Skin epidermis (tissue), 12 donors: ENCODE measurements around the gene RALGAPA2.

Source experiments
- H3K27ac ChIP-seq, 21 experiments: fragments of 200-600 bp; sonication (generic) in 11 of 21; one replicate each; pipeline ENCODE4 v1.5.0; 2020; ENCODE audit warnings: mild to moderate bottlenecking in 3 of 21, inconsistent platforms in 2 of 21, moderate library complexity in 2 of 21
- H3K4me3 ChIP-seq, 7 experiments: fragments of 200-600 bp; sonication (generic) in 2 of 7; one replicate each; pipeline ENCODE4 v1.5.0; 2020; ENCODE audit warnings: inconsistent platforms in 2 of 7, mild to moderate bottlenecking in 2 of 7, moderate library complexity in 1 of 7

The RALGAPA2 gene

GRCh38 chr20:20712474-20713243 is at the start of gene RALGAPA2:
Gene RALGAPA2, minus strand, starts transcription at chr20:20712644. Its CDS starts 164 bp downstream, at chr20:20712480.
- peak within 1 kb of the TSS; percentile 37 to 95 (median 87) for H3K27ac ChIP-seq
- H3K4me3 ChIP-seq: peak within 1 kb of the TSS; percentile 80 to 99 (median 95)

DNA sequence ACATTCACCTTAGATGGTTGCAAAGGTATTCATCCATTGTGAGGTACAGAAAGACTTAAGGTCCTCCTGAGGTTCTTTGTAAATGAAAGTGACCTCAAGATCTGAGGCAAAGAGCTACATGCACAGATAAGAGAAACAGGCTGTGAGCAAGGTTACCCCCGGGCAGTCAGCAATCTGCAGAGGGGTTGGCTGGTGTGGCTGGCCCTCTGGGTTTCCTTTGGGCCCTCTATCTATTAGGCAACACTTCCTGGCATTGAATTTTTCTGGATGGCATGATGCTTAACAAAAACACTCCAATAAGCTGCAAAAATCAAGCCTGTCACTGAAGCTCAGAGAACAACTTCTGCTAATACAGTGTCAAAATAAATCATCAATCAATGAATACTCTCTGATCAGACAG is 48.9 kb upstream of the RALGAPA2 start:
- Histone ChIP-seq H3K4me3 (no peak overlapping the region), H3K27ac (peak overlapping the region in 3 of 21 experiments; percentile 18 to 35 (median 21))

GRCh38 chr20:20759132-20759531 is 46.7 kb upstream of the RALGAPA2 start:
- H3K27ac ChIP-seq: peak overlapping the region in 11 of 21 experiments; percentile 5 to 74 (median 52)
- H3K4me3 ChIP-seq: no peak overlapping the region

GRCh38 chr20:20755674-20756319 is 43.4 kb upstream of the RALGAPA2 start:
- H3K27ac ChIP-seq: no peak overlapping the region
- no peak overlapping the region for H3K4me3 ChIP-seq

DNA sequence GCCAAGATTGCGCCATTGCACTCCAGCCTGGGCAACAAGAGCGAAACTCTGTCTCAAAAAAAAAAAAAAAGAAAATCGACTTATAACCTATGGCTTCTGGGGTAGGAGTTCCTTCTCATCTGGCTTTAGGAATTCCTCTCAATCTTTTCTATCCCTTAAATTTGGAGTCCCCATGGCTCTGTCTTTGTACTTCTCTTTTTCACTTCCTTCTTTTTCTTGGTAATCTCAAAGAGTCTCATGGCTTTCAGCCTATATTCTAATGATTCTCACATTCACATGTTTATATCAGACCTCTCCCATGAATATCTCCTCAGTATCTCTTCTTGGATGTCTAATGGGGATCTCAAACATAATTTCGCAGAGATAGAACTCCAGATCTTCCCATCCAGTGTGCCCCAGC is 42.8 kb upstream of the RALGAPA2 start:
- H3K4me3 ChIP-seq: no peak overlapping the region
- no peak overlapping the region for H3K27ac ChIP-seq

GRCh38 chr20:20754714-20755113 is 42.3 kb upstream of the RALGAPA2 start:
- Histone ChIP-seq H3K27ac (peak overlapping the region in 1 of 21 experiments; percentile 16), H3K4me3 (no peak overlapping the region)

GRCh38 chr20:20752712-20753111 is 40.3 kb upstream of the RALGAPA2 start:
- Histone ChIP-seq H3K27ac (peak overlapping the region in 6 of 21 experiments; percentile 1 to 77 (median 64)), H3K4me3 (no peak overlapping the region)

GRCh38 chr20:20747298-20747697 is 34.9 kb upstream of the RALGAPA2 start:
- Histone ChIP-seq H3K4me3 (no peak overlapping the region), H3K27ac (no peak overlapping the region)

GRCh38 chr20:20744170-20744725 is 31.8 kb upstream of the RALGAPA2 start:
- peak overlapping the region in 19 of 21 experiments; percentile 24 to 89 (median 70) for H3K27ac ChIP-seq
- no peak overlapping the region for H3K4me3 ChIP-seq

DNA sequence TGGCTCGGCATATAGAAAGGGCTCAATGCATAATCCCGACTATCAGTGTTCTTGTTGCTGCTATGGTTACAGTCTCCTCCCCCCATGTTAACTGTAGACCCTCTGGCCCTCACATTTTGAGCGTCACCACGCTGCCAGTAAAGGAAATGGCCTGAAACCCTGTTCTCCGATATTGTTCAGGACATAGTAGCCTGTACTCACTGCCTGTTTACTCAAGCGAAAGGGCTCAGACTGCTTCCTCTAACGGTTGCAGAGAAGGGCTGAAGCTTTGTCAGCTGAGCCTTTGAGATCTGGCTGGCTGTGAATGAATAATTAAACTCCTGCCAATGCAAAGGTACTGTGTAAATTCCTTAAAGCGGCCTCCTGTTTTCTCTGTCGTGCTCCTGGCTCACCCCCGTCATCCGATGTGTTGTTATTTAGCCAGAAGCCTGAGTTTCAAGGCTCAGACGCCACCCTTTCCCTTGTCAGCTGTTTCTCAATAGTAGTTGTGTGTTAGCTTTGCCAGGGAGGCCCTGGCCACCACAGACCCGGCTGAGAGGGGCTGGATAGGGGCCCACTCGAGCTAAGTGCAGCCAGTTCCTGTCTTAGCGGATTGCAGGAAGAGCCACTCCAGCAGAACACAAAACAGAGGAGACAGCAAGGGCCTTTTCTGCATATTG is 31.2 kb upstream of the RALGAPA2 start:
- Histone ChIP-seq H3K4me3 (no peak overlapping the region), H3K27ac (peak overlapping the region in 20 of 21 experiments; percentile 24 to 89 (median 70))

DNA sequence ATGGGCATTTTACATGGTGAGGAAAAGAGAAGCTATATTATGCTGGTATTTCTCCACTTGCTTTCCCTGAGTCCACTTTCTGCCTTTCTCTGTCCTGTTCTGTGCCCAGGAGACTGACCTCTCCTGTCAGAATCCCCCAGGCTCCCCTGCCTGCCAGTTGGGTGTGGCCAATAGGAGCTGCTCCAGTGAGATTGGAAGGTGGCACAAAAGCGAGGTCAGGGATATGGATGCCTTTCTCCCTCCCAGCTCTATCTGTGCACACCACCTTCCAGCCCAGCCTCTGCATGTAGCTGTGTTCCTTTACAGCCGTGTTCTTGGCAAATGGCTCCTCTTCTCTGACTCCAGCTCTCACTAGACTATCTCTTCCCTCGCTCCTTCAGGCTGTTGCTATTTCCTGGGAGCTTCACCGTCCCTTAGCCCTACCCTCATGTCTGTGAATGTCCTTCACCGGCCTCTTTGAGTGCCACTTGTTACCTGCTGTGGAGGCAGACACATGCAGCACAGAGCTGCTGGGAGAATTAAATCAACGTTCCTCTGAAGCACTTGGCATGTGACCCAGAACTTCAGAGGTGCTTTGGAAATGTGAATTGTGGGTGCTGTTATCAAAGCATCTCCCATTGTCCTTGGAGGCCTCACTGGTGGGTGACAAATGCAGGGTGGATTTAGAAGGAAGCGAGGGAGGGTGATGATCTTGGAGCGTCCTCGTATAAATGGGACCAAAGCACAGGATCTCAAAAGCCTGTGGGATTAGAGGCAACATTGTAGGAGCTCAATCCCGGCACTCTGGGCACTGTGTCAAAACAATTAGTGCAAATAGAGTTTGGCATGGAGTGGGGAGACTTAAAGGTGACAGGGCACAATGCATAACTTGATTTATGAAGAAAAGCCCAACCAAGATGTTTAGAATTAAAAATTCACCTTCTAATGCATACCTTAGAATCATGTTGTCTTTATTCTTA is 28.9 kb upstream of the RALGAPA2 start:
- peak overlapping the region in 3 of 21 experiments; percentile 3 to 80 (median 12) for H3K27ac ChIP-seq
- no peak overlapping the region for H3K4me3 ChIP-seq

DNA sequence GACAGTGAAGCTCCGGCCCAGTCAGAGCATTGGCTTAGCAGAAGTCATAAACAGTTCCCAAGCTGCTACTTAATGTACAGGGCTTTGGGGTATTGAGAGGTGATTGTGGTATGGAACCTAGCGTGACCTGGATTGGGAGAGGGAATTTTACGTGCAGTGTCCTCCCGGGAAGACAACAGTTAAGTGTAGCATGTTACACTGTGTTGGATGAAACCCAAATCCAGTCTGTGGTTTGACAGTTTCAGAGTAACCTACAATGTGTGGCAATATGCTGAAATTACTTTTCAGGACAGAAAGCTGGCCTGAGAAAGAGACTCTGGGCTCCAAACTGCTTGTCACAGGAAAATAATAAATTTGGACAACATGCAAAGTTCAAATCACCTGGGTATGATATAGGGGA is 28.1 kb upstream of the RALGAPA2 start:
- no peak overlapping the region for H3K4me3 ChIP-seq

DNA sequence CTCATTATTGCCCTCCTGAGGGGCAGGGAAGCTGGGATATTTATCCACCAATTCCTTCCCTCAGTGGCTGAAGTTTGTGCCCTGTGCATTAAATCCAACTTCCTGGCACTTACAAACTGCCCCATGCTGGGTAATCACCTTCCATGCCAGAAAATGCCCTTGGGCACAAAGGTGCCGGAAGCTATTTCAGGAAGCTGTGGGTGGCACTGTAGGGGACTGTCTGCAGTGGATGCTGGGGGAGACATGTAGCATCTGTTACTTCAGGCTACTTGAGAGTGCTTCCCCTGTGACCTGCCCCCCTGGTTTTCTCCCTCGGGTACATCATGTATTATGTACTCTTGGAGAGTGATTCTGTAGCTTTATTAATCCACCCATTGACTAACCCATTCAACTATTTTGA is 24.7 kb upstream of the RALGAPA2 start:
- Histone ChIP-seq H3K27ac (no peak overlapping the region), H3K4me3 (no peak overlapping the region)

More for the DNA sequence above, 28.1 kb upstream of the RALGAPA2 start:
- H3K27ac ChIP-seq: peak overlapping the region in 1 of 21 experiments; percentile 3

GRCh38 chr20:20736303-20736702 is 23.9 kb upstream of the RALGAPA2 start:
- no peak overlapping the region for H3K27ac ChIP-seq
- no peak overlapping the region for H3K4me3 ChIP-seq

GRCh38 chr20:20734475-20734948 is 22.1 kb upstream of the RALGAPA2 start:
- no peak overlapping the region for H3K4me3 ChIP-seq
- H3K27ac ChIP-seq: peak overlapping the region in 5 of 21 experiments; percentile 3 to 30 (median 13)

GRCh38 chr20:20733943-20734342 is 21.5 kb upstream of the RALGAPA2 start:
- H3K27ac ChIP-seq: peak overlapping the region in 5 of 21 experiments; percentile 3 to 30 (median 13)

GRCh38 chr20:20732641-20733040 is 20.2 kb upstream of the RALGAPA2 start:
- Histone ChIP-seq H3K4me3 (no peak overlapping the region), H3K27ac (peak overlapping the region in 7 of 21 experiments; percentile 8 to 68 (median 40))

More at GRCh38 chr20:20733943-20734342, 21.5 kb upstream of the RALGAPA2 start:
- H3K4me3 ChIP-seq: no peak overlapping the region

DNA sequence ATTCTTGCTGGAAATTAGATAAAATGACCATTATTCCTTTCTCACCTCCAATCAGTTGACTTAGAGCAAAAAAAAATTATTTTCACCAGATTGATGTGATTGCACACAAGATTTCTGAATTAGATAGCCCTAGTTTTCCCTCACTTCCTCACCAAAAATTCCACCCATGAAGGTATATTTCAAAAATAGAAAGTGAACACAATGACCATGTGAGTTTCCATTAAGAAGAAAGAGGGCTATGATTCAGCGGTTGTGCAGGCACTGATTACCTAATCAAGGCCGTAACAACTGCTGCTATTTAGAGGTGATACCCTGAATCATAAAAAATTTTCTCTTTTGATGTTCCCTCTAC is 19.5 kb upstream of the RALGAPA2 start:
- Histone ChIP-seq H3K27ac (peak overlapping the region in 1 of 21 experiments; percentile 68), H3K4me3 (no peak overlapping the region)
